Measurements from ENCODE around the gene RASGRF2.

RASGRF2 gene

GRCh38 chr5:80953587-80953986 is 6.6 kb upstream of the RASGRF2 start:
- DNase-seq = no peak

GRCh38 chr5:80955082-80955590 is 5.0 kb upstream of the RASGRF2 start:
- DNase-seq = peak; percentile 15

GRCh38 chr5:80956272-80956671 is 3.9 kb upstream of the RASGRF2 start:
- no peak for DNase-seq

- peak; percentile 93 for DNase-seq
Measured at GRCh38 chr5:80957031-80957761, 3.0 kb upstream of the RASGRF2 start.

GRCh38 chr5:80958616-80959015 is 1.5 kb upstream of the RASGRF2 start:
- peak; percentile 45 for DNase-seq

GRCh38 chr5:80959138-80959537 is 1.0 kb upstream of the RASGRF2 start:
- DNase-seq = no peak

GRCh38 chr5:80960531-80961375 is 590 bp downstream of the RASGRF2 start:
- DNase-seq = peak; percentile 66

- DNase-seq = no peak
Measured at GRCh38 chr5:80961376-80962281, 1.5 kb downstream of the RASGRF2 start.

GRCh38 chr5:80962630-80963520 is 2.7 kb downstream of the RASGRF2 start:
- no peak for DNase-seq

- DNase-seq = peak; percentile 26
Measured at GRCh38 chr5:80963521-80963895, 3.3 kb downstream of the RASGRF2 start.

- DNase-seq = no peak
Measured at GRCh38 chr5:80963966-80964481, 3.9 kb downstream of the RASGRF2 start.

GRCh38 chr5:80964491-80964890 is 4.3 kb downstream of the RASGRF2 start:
- DNase-seq = no peak

- DNase-seq = no peak
Measured at GRCh38 chr5:80964919-80965318, 4.8 kb downstream of the RASGRF2 start.

GRCh38 chr5:80967500-80968181 is 7.5 kb downstream of the RASGRF2 start:
- DNase-seq = peak; percentile 16

GRCh38 chr5:80973027-80973426 is 12.9 kb downstream of the RASGRF2 start:
- no peak for DNase-seq

- DNase-seq = no peak
Measured at GRCh38 chr5:80975065-80975464, 14.9 kb downstream of the RASGRF2 start.

GRCh38 chr5:80976985-80977384 is 16.8 kb downstream of the RASGRF2 start:
- DNase-seq = no peak

GRCh38 chr5:80977764-80978163 is 17.6 kb downstream of the RASGRF2 start:
- DNase-seq = no peak

GRCh38 chr5:80978772-80979317 is 18.7 kb downstream of the RASGRF2 start:
- no peak for DNase-seq

GRCh38 chr5:80982093-80982492 is 21.9 kb downstream of the RASGRF2 start:
- no peak for DNase-seq
